ENCODE results near the gene CHCHD1.
"Not testable (repeated sequence)": the region's sequence is repeated elsewhere in the genome, so short reads cannot be mapped to it uniquely, and the experiment has no call there.

Gene CHCHD1

GRCh38 chr10:73814896-73815718 lies 33.3 kb downstream of the CHCHD1 start:
- DNase-seq: peak; percentile 54

- no peak for DNase-seq
These were observed 33.8 kb downstream of the CHCHD1 start for GRCh38 chr10:73815719-73816030.

- no peak for DNase-seq
These were observed 35.3 kb downstream of the CHCHD1 start for GRCh38 chr10:73816917-73817729.

GRCh38 chr10:73817826-73818225 lies 36.0 kb downstream of the CHCHD1 start:
- no peak for DNase-seq

GRCh38 chr10:73818402-73818801 lies 36.6 kb downstream of the CHCHD1 start:
- no peak for DNase-seq

GRCh38 chr10:73819081-73819480 lies 37.2 kb downstream of the CHCHD1 start:
- DNase-seq: no peak

GRCh38 chr10:73819513-73820093 lies 37.8 kb downstream of the CHCHD1 start:
- no peak for DNase-seq

GRCh38 chr10:73823391-73823790 lies 41.5 kb downstream of the CHCHD1 start:
- DNase-seq: no peak

- DNase-seq: no peak
These were observed 42.4 kb downstream of the CHCHD1 start for GRCh38 chr10:73824146-73824725.

- no peak for DNase-seq
These were observed 45.7 kb downstream of the CHCHD1 start for GRCh38 chr10:73827346-73828089.

GRCh38 chr10:73828161-73828560 lies 46.3 kb downstream of the CHCHD1 start:
- DNase-seq: no peak

- DNase-seq: not testable (repeated sequence)
These were observed 47.2 kb downstream of the CHCHD1 start for GRCh38 chr10:73829090-73829489.
